GM12878 (cell line): ENCODE data around the gene MCOLN1. TPM values are rescaled to one million over a fixed set of nuclear protein-coding genes. Genes with fewer than 3 reads are reported as not detected.

Experiments used
- ATAC-seq: fragments of 200-7000 bp; cut with Tn5 transposase; 3 replicates; pipeline ENCODE4 v1.9.1; 2020; ENCODE audit warnings: mild to moderate bottlenecking, moderate library complexity
- BruUV-seq: library from RNA; stranded (reverse); fragments of 400-500 nt; replicated peaks from 2 replicates; lab custom pipeline; 2021; lab: Mats Ljungman, UMichigan
- CTCF ChIA-PET: fragments of 300-600 bp; sonication (Branson Sonifier 250); formaldehyde crosslinking; extraction: SDS; loops from one replicate; lab custom pipeline; 2021; ENCODE audit warnings: inconsistent platforms; lab: Yijun Ruan, JAX
- POLR2A ChIA-PET: fragments of 350-600 bp; formaldehyde crosslinking; extraction: SDS; loops from one replicate; lab custom pipeline; 2021; ENCODE audit warnings: inconsistent platforms; lab: Charles Lee
- RAD21 ChIA-PET: fragments of 300-600 bp; sonication (Branson Sonifier 250); formaldehyde crosslinking; loops from one replicate; lab custom pipeline; 2023; ENCODE audit warnings: antibody characterized with exemption; ENCODE audit not compliant: unreplicated experiment; lab: Charles Lee
- SMC1A ChIA-PET: fragments of 300-600 bp; sonication (Branson Sonifier 250); formaldehyde crosslinking; loops from one replicate; lab custom pipeline; 2023; ENCODE audit not compliant: unreplicated experiment, uncharacterized antibody; lab: Charles Lee
- DNase-seq: peaks from one replicate; pipeline ENCODE4 v3.0.0-alpha.2; 2011; ENCODE audit warnings: low read depth, low spot score
- FAIRE-seq: peaks from 3 replicates; lab custom pipeline; 2011; peaks lifted over from hg19 to GRCh38; lab: Jason Lieb, UNC
- H2AFZ ChIP-seq: 2 replicates; pipeline ENCODE4 v1.6.0; 2011; ENCODE audit warnings: low read depth, low read length, control low read depth; ENCODE audit not compliant: control insufficient read depth
- H3K27ac ChIP-seq: 2 replicates; pipeline ENCODE4 v1.5.1; 2011; ENCODE audit warnings: control low read depth; ENCODE audit not compliant: control insufficient read depth, insufficient read depth
- H3K27me3 ChIP-seq, 2 experiments: replicated peaks in 1 of 2; 2 replicates each; pipeline versions ENCODE4 v1.6.0 to v1.6.1; 2011; ENCODE audit warnings: low read length in 1 of 2; ENCODE audit not compliant: control insufficient read depth in 2 of 2, insufficient read depth in 2 of 2
- H3K36me3 ChIP-seq, 2 experiments: 2 replicates each; pipeline ENCODE4 v1.5.1; 2011; ENCODE audit warnings: low read length in 1 of 2; ENCODE audit not compliant: control insufficient read depth in 2 of 2, insufficient read depth in 2 of 2
- H3K4me1 ChIP-seq: 2 replicates; pipeline ENCODE4 v1.6.1; 2011; ENCODE audit warnings: mild to moderate bottlenecking, low read length, moderate library complexity, mixed read lengths; ENCODE audit not compliant: control insufficient read depth, insufficient read depth
- H3K4me2 ChIP-seq: 2 replicates; pipeline ENCODE4 v1.6.0; 2011; ENCODE audit warnings: control low read depth; ENCODE audit not compliant: control insufficient read depth, insufficient read depth
- H3K4me3 ChIP-seq: fragments of 200-600 bp; sonication (generic); 2 replicates; pipeline ENCODE4 v1.5.1; 2016
- H3K79me2 ChIP-seq: 2 replicates; pipeline ENCODE4 v1.6.0; 2011; ENCODE audit warnings: low read length; ENCODE audit not compliant: control insufficient read depth, insufficient read depth
- H3K9ac ChIP-seq: 2 replicates; pipeline ENCODE4 v1.8.0; 2011; ENCODE audit warnings: low read length, control low read depth, mixed read lengths; ENCODE audit not compliant: control insufficient read depth, insufficient read depth
- H3K9me3 ChIP-seq: replicated peaks from 3 replicates; pipeline ENCODE4 v1.5.1; 2011; ENCODE audit warnings: mild to moderate bottlenecking, low read length; ENCODE audit not compliant: control insufficient read depth, insufficient read depth
- H4K20me1 ChIP-seq: 2 replicates; pipeline ENCODE4 v1.6.0; 2011; ENCODE audit not compliant: control insufficient read depth, insufficient read depth
- BMI1 ChIP-seq: fragments of 450-650 bp; IDR thresholded peaks from 2 replicates; pipeline ENCODE4 v1.6.1; 2016; ENCODE audit warnings: mild to moderate bottlenecking, moderate library complexity, borderline replicate concordance
- BRCA1 ChIP-seq: IDR thresholded peaks from 2 replicates; pipeline ENCODE4 v1.6.1; 2011; ENCODE audit warnings: low read depth, low read length, improper control_type of control experiment
- DPF2 ChIP-seq: fragments of 450-650 bp; IDR thresholded peaks from 2 replicates; pipeline ENCODE4 v1.6.1; 2017; ENCODE audit warnings: mild to moderate bottlenecking
- FOXK2 ChIP-seq: fragments of 450-650 bp; IDR thresholded peaks from 2 replicates; pipeline ENCODE4 v1.6.1; 2017; ENCODE audit warnings: mild to moderate bottlenecking, moderate library complexity
- MTA2 ChIP-seq: fragments of 450-650 bp; IDR thresholded peaks from 2 replicates; pipeline ENCODE4 v1.6.1; 2016; ENCODE audit warnings: low read depth, mild to moderate bottlenecking, moderate library complexity
- NFIC ChIP-seq: IDR thresholded peaks from 2 replicates; pipeline ENCODE4 v1.6.1; 2012; ENCODE audit warnings: low read depth, mild to moderate bottlenecking, inconsistent platforms, low read length, moderate library complexity
- NRF1 ChIP-seq: conservative IDR thresholded peaks from 2 replicates; pipeline ENCODE4 v1.6.1; 2011; ENCODE audit warnings: mild to moderate bottlenecking, low read depth, low read length, improper control_type of control experiment
- SMAD1 ChIP-seq: fragments of 450-650 bp; IDR thresholded peaks from 2 replicates; pipeline ENCODE4 v1.6.1; 2018; ENCODE audit warnings: mild to moderate bottlenecking, low read depth; ENCODE audit not compliant: partially characterized antibody
- SP1 ChIP-seq: IDR thresholded peaks from one replicate; pipeline ENCODE4 v1.6.1; 2011; ENCODE audit warnings: low read depth, low read length
- SREBF2 ChIP-seq: IDR thresholded peaks from 2 replicates; pipeline ENCODE4 v1.6.1; 2012; ENCODE audit warnings: mild to moderate bottlenecking, low read length
- TBL1XR1 ChIP-seq: IDR thresholded peaks from 2 replicates; pipeline ENCODE4 v1.6.1; 2012; ENCODE audit warnings: low read depth, low read length, improper control_type of control experiment
- WRNIP1 ChIP-seq: IDR thresholded peaks from 2 replicates; pipeline ENCODE4 v1.6.1; 2011; ENCODE audit warnings: low read depth, low read length, improper control_type of control experiment, borderline replicate concordance
- YY1 ChIP-seq: IDR thresholded peaks from 2 replicates; pipeline ENCODE4 v1.6.1; 2011; ENCODE audit warnings: low read depth, mild to moderate bottlenecking, low read length
- ZBED1 ChIP-seq: IDR thresholded peaks from 2 replicates; pipeline ENCODE4 v1.6.1; 2016; ENCODE audit warnings: borderline replicate concordance
- ZSCAN29 ChIP-seq: fragments of 450-650 bp; IDR thresholded peaks from 2 replicates; pipeline ENCODE4 v1.6.1; 2017; ENCODE audit warnings: mild to moderate bottlenecking, moderate library complexity
- WGBS: methylation state at CpG from one replicate; pipeline ENCODE4 v1.1.6; 2016; ENCODE audit warnings: low lambda C conversion rate; ENCODE audit not compliant: insufficient replicate concordance, insufficient coverage; ENCODE audit errors: missing lambda C conversion rate; 5-methylcytosine and 5-hydroxymethylcytosine counted together
- in situ Hi-C: fragments of 300-500 bp; cut with MboI; formaldehyde crosslinking; loops from 9 replicates; pipeline ENCODE4 v1.14.3; 2018; ENCODE audit warnings: mixed read lengths
- intact Hi-C: fragments of 100-400 bp; cut with micrococcal nuclease; formaldehyde crosslinking; loops from one replicate; pipeline ENCODE4 v1.14.2; 2022; ENCODE audit not compliant: unreplicated experiment
- polyA plus RNA-seq, 11 experiments: library from polyadenylated mRNA; depleted of rRNA in 4 of 11; unstranded in 6 of 11; stranded (reverse) in 5 of 11; fragments of >200 nt; fragmentation: Nextera tagmentation in 4 of 11; fragmentation: Illumina TruSeq in 1 of 11; extraction: Ambion mirVana in 4 of 11; extraction: Trizol in 1 of 11; gene quantifications; 1 replicate in 1 of 11; 2 replicates in 10 of 11; pipeline versions ENCODE4 v1.2.1 to v1.2.3, GENCODE V29; 2011 to 2016; ENCODE audit warnings: inconsistent platforms in 2 of 11, missing spikeins in 2 of 11, low read depth in 1 of 11
- total RNA-seq, 4 experiments: library from RNA; depleted of rRNA in 3 of 4; stranded (reverse); fragments of >200 nt in 3 of 4; fragmentation: Illumina TruSeq in 1 of 4; extraction: Trizol in 1 of 4; gene quantifications; 2 replicates each; pipeline versions ENCODE4 v1.2.1 to v1.2.3, GENCODE V29; 2013 to 2021
- TF ChIP-seq, protein P1 (sequence below): fragments of 450-650 bp; IDR thresholded peaks from 2 replicates; pipeline ENCODE4 v1.6.1; 2016; ENCODE audit warnings: mild to moderate bottlenecking

MCOLN1 gene
- total and polyA plus RNA-seq, 10 of the 15 experiments (the other 5 are each of a cell fraction or from before 2014, with no cell fraction given): 0.42 to 15.6 (median 4.9) TPM

GRCh38 chr19:7529246-7529600 is 6.8 kb downstream of the MCOLN1 start:
- ChIA-PET SMC1A (no interaction called here), POLR2A (no interaction called here), CTCF (no interaction called here), RAD21 (no interaction called here)
- Histone ChIP-seq H3K9ac (no peak overlapping the region), H3K79me2 (no peaks in the 10 kb centered on the region), H3K9me3 (no peaks in the 10 kb centered on the region), H4K20me1 (no peaks in the 10 kb centered on the region), H3K4me1 (no peaks in the 10 kb centered on the region), H2AFZ (no peak overlapping the region), H3K27ac (no peak overlapping the region), H3K4me3 (no peak overlapping the region), H3K4me2 (no peak overlapping the region), H3K27me3 (no peaks in the 10 kb centered on the region), H3K36me3 (no peaks in the 10 kb centered on the region; a peak in 1 of 4 replicates)
- no TSS peak for BruUV-seq
- DNase-seq (no peak), ATAC-seq (no peak), FAIRE-seq (no peak)
- TF ChIP-seq ZSCAN29 (no peak), SMAD1 (no peak), YY1 (no peak), BRCA1 (no peak), BMI1 (no peak), DPF2 (no peak), NFIC (no peak), SP1 (no peak), TBL1XR1 (no peak), MTA2 (no peak), ZBED1 (no peak), FOXK2 (no peak), WRNIP1 (no peak), SREBF2 (no peak), NRF1 (no peak)
- TF ChIP-seq, protein P1, sequence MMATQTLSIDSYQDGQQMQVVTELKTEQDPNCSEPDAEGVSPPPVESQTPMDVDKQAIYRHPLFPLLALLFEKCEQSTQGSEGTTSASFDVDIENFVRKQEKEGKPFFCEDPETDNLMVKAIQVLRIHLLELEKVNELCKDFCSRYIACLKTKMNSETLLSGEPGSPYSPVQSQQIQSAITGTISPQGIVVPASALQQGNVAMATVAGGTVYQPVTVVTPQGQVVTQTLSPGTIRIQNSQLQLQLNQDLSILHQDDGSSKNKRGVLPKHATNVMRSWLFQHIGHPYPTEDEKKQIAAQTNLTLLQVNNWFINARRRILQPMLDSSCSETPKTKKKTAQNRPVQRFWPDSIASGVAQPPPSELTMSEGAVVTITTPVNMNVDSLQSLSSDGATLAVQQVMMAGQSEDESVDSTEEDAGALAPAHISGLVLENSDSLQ: no peak
- in situ Hi-C loops (no loop called here), intact Hi-C loops (no loop called here)
- 82% methylated on average over 15 of the region's 15 CpGs for WGBS
